Spleen (tissue), 11 donors: ENCODE measurements around the gene SLC13A5. TPM values are rescaled to one million over a fixed set of nuclear protein-coding genes. Genes with fewer than 3 reads are reported as not detected.

Source experiments
- DNase-seq: peaks from one replicate; pipeline ENCODE4 v3.0.0-alpha.2; 2020
- H3K27ac ChIP-seq, 8 donors: fragments of 200-600 bp; sonication (generic) in 7 of 8; 1 replicate in 4 of 8; 2 replicates in 4 of 8; pipeline versions ENCODE4 v1.5.0 to v1.8.0; 2016 to 2021; ENCODE audit warnings: inconsistent platforms in 4 of 8, mild to moderate bottlenecking in 4 of 8, moderate library complexity in 1 of 8
- H3K27me3 ChIP-seq, 7 donors: fragments of 200-600 bp; sonication (generic) in 6 of 7; replicated peaks in 1 of 7; 1 replicate in 4 of 7; 2 replicates in 3 of 7; pipeline versions ENCODE4 v1.5.0 to v1.8.0; 2016 to 2021; ENCODE audit warnings: inconsistent platforms in 3 of 7, mild to moderate bottlenecking in 1 of 7
- H3K36me3 ChIP-seq, 6 donors: fragments of 200-600 bp; sonication (generic) in 5 of 6; 1 replicate in 4 of 6; 2 replicates in 2 of 6; pipeline versions ENCODE4 v1.5.0 to v1.8.0; 2016 to 2021; ENCODE audit warnings: inconsistent platforms in 2 of 6
- H3K4me1 ChIP-seq, 6 donors: fragments of 200-600 bp; sonication (generic) in 5 of 6; 1 replicate in 3 of 6; 2 replicates in 3 of 6; pipeline versions ENCODE4 v1.5.0 to v1.8.0; 2016 to 2021; ENCODE audit warnings: inconsistent platforms in 3 of 6
- H3K4me3 ChIP-seq, 8 donors: fragments of 200-600 bp; sonication (generic) in 7 of 8; 1 replicate in 4 of 8; 2 replicates in 4 of 8; pipeline versions ENCODE4 v1.5.0 to v1.8.0; 2016 to 2021; ENCODE audit warnings: inconsistent platforms in 4 of 8, mild to moderate bottlenecking in 4 of 8, moderate library complexity in 2 of 8
- H3K9me3 ChIP-seq, 8 donors: fragments of 200-600 bp; sonication (generic) in 7 of 8; 1 replicate in 4 of 8; 2 replicates in 4 of 8; pipeline versions ENCODE4 v1.5.0 to v1.8.0; 2016 to 2021; ENCODE audit warnings: inconsistent platforms in 4 of 8
- CTCF ChIP-seq, 11 experiments: fragments of 200-600 bp in 7 of 11; fragments of 450-650 bp in 4 of 11; sonication (generic) in 4 of 11; IDR thresholded peaks in 8 of 11; conservative IDR thresholded peaks in 3 of 11; 1 replicate in 7 of 11; 2 replicates in 4 of 11; pipeline versions ENCODE4 v1.4.0 to v1.8.0; 2016 to 2021; ENCODE audit warnings: antibody characterized with exemption in 11 of 11, inconsistent platforms in 4 of 11, mild to moderate bottlenecking in 1 of 11
- POLR2A ChIP-seq, 3 donors: fragments of 450-650 bp; IDR thresholded peaks; one replicate each; pipeline ENCODE4 v1.5.1; 2017; ENCODE audit warnings: antibody characterized with exemption in 3 of 3, mild to moderate bottlenecking in 1 of 3
- POLR2AphosphoS5 ChIP-seq, 3 donors: sonication (generic); formaldehyde crosslinking; IDR thresholded peaks; one replicate each; pipeline ENCODE4 v1.5.1; 2017; ENCODE audit warnings: antibody characterized with exemption in 3 of 3
- WGBS, 5 donors: extraction: QIAGEN DNeasy Blood & Tissue Kit in 3 of 5; methylation state at CpG; one replicate each; pipeline versions ENCODE4 v1.1.5 to v1.1.7; 2013 to 2018; 5-methylcytosine and 5-hydroxymethylcytosine counted together
- intact Hi-C: fragments of 100-400 bp; cut with DNase I; formaldehyde crosslinking; loops from one replicate; pipeline ENCODE4 v1.15.0; 2023; ENCODE audit warnings: low total_unique reads
- polyA plus RNA-seq, 3 donors: library from polyadenylated mRNA; stranded (reverse); fragments of 200-250 nt; gene quantifications; one replicate each; pipeline ENCODE4 v1.2.1, GENCODE V29; 2013
- total RNA-seq, 7 donors: library from RNA; depleted of rRNA in 3 of 7; stranded (reverse); fragments of >200 nt in 3 of 7; fragmentation: NEBNext Ultra II Directional in 4 of 7; extraction: Animal tissue kit (Norgen Biotek cat#: 25700) in 4 of 7; gene quantifications; one replicate each; pipeline versions ENCODE4 v1.1.0 to v1.2.1, GENCODE V29; 2016 to 2021
- donor health status: healthy with polysubstance abuse.
- donor health status: DM: no; HTN: no; CAD: no; lungs with moderate emphysema.
- donor health status: DM: no; HTN: no; CAD: no.
- donor health status: Bipolar disorder and iron deficiency.
- donor health status: healthy.
- donor health status: DM: no; HTN: no; CAD: no.
- donor health status: DM: yes; HTN: yes; CAD: no.

SLC13A5 gene
- total and polyA plus RNA-seq, 10 donors: 1.0 to 18.4 (median 5.4) TPM

GRCh38 chr17:6756425-6757031 is 43.4 kb upstream of the SLC13A5 start:
- intact Hi-C loops: no loop called here
- DNase-seq: no peak
- TF ChIP-seq CTCF (IDR thresholded peaks at IDR 0.05 in 8 of 11, conservative IDR thresholded peaks at IDR 0.05 in 3 of 11): no peak
- TF ChIP-seq POLR2A (IDR thresholded peaks at IDR 0.05): no peak
- TF ChIP-seq POLR2AphosphoS5 (IDR thresholded peaks at IDR 0.05): no peak
- H3K4me3 ChIP-seq: peak overlapping the region; percentile 56 to 81 (median 69)
- H3K27me3 ChIP-seq: no peaks in the 10 kb centered on the region
- H3K36me3 ChIP-seq: peaks cover 0 to 40% (median 27%) of the 10 kb centered on the region in 6 donors
- WGBS, 5 donors: 7 to 18% (median 12%) methylated on average over 8 to 13 of the region's 13 CpGs
- H3K27ac ChIP-seq: peak overlapping the region; percentile 87 to 93 (median 91)
- no peaks in the 10 kb centered on the region for H3K9me3 ChIP-seq
- H3K4me1 ChIP-seq: peaks cover 13 to 75% (median 55%) of the 10 kb centered on the region in 6 donors

- peak within 1 kb of the TSS; percentile 56 to 81 (median 69) for H3K4me3 ChIP-seq
Observed at GRCh38 chr17:6755731-6756184, 42.6 kb upstream of the SLC13A5 start, which contains the start of gene XAF1. TSS of gene XAF1 (plus strand) at chr17:6756046. CDS start at chr17:6756079, 33 bp downstream.

GRCh38 chr17:6755281-6755680 is 42.1 kb upstream of the SLC13A5 start:
- 53 to 78% (median 68%) methylated on average over 5 of the region's 5 CpGs for WGBS, 5 donors
- no peak for DNase-seq
- Histone ChIP-seq H3K36me3 (peaks cover 0 to 28% (median 15%) of the 10 kb centered on the region in 6 donors), H3K27ac (peak overlapping the region; percentile 87 to 93 (median 91)), H3K4me1 (peaks cover 13 to 84% (median 59%) of the 10 kb centered on the region in 6 donors), H3K4me3 (peak overlapping the region in 7 of 8 donors; percentile 56 to 81 (median 68)), H3K27me3 (no peaks in the 10 kb centered on the region), H3K9me3 (no peaks in the 10 kb centered on the region)
- TF ChIP-seq POLR2A (IDR thresholded peaks at IDR 0.05): no peak
- TF ChIP-seq CTCF (IDR thresholded peaks at IDR 0.05 in 8 of 11, conservative IDR thresholded peaks at IDR 0.05 in 3 of 11): no peak
- no peak for TF ChIP-seq POLR2AphosphoS5 (IDR thresholded peaks at IDR 0.05)
- intact Hi-C loops: no loop called here

More at GRCh38 chr17:6755731-6756184, 42.6 kb upstream of the SLC13A5 start, which contains the start of gene XAF1:
- no peak for TF ChIP-seq POLR2A (IDR thresholded peaks at IDR 0.05)
- TF ChIP-seq POLR2AphosphoS5 (IDR thresholded peaks at IDR 0.05): peak; percentile 46 to 60 (median 47)
- peaks cover 13 to 80% (median 57%) of the 10 kb centered on the region in 6 donors for H3K4me1 ChIP-seq
- H3K9me3 ChIP-seq: no peaks in the 10 kb centered on the region
- intact Hi-C loops: no loop called here
- H3K27me3 ChIP-seq: no peaks in the 10 kb centered on the region
- peak; percentile 84 for DNase-seq
- H3K36me3 ChIP-seq: peaks cover 0 to 33% (median 20%) of the 10 kb centered on the region in 6 donors
- peak within 1 kb of the TSS; percentile 87 to 93 (median 91) for H3K27ac ChIP-seq
- WGBS, 5 donors: 0 to 4% (median 2%) methylated on average over 14 of the region's 14 CpGs

- TF ChIP-seq POLR2A (IDR thresholded peaks at IDR 0.05): no peak
- no peak for TF ChIP-seq CTCF (IDR thresholded peaks at IDR 0.05 in 8 of 11, conservative IDR thresholded peaks at IDR 0.05 in 3 of 11)
- no peak for TF ChIP-seq POLR2AphosphoS5 (IDR thresholded peaks at IDR 0.05)
- intact Hi-C loops: no loop called here
- Histone ChIP-seq H3K9me3 (no peaks in the 10 kb centered on the region), H3K4me1 (peaks cover 13 to 83% (median 57%) of the 10 kb centered on the region in 6 donors), H3K36me3 (peaks cover 0 to 10% (median 0%) of the 10 kb centered on the region in 6 donors), H3K27ac (peak overlapping the region; percentile 58 to 90 (median 83)), H3K27me3 (no peaks in the 10 kb centered on the region), H3K4me3 (no peak overlapping the region)
- WGBS, 5 donors: 69 to 77% (median 74%) methylated on average over 6 of the region's 6 CpGs
- DNase-seq: no peak
Observed at GRCh38 chr17:6753546-6753945, 40.4 kb upstream of the SLC13A5 start.
